Upper lobe of left lung (tissue), 6 donors: ENCODE results near the gene ALAD. TPM values are rescaled to one million over a fixed set of nuclear protein-coding genes. Genes with fewer than 3 reads are reported as not detected.

ENCODE experiments used
- ATAC-seq, 2 donors: fragments of 200-7000 bp; cut with Tn5 transposase; one replicate each; pipeline ENCODE4 v1.9.1; 2022; ENCODE audit warnings: mild to moderate bottlenecking in 2 of 2, moderate library complexity in 2 of 2; ENCODE audit not compliant: low FRiP score in 2 of 2
- DNase-seq, 2 donors: peaks; one replicate each; pipeline ENCODE4 v3.0.0-alpha.2; 2019 to 2020
- H3K27ac ChIP-seq, 4 donors: fragments of 200-600 bp; sonication (generic); one replicate each; pipeline ENCODE4 v1.5.1; 2016 to 2019
- H3K27me3 ChIP-seq, 4 donors: fragments of 200-600 bp; sonication (generic); one replicate each; pipeline ENCODE4 v1.5.1; 2017 to 2019
- H3K36me3 ChIP-seq, 4 donors: fragments of 200-600 bp; sonication (generic); one replicate each; pipeline ENCODE4 v1.5.1; 2016 to 2019
- H3K4me1 ChIP-seq, 4 donors: fragments of 200-600 bp; sonication (generic); one replicate each; pipeline ENCODE4 v1.5.1; 2018 to 2019
- H3K4me3 ChIP-seq, 4 donors: fragments of 200-600 bp; sonication (generic); one replicate each; pipeline ENCODE4 v1.5.1; 2017 to 2019; ENCODE audit warnings: mild to moderate bottlenecking in 2 of 4, moderate library complexity in 1 of 4
- H3K9me3 ChIP-seq, 4 donors: fragments of 200-600 bp; sonication (generic); one replicate each; pipeline ENCODE4 v1.5.1; 2018 to 2019
- EP300 ChIP-seq, 4 donors: sonication (generic); formaldehyde crosslinking; IDR thresholded peaks; one replicate each; pipeline ENCODE4 v1.5.1; 2017; ENCODE audit warnings: antibody characterized with exemption in 4 of 4, control low read depth in 2 of 4
- POLR2A ChIP-seq, 4 donors: fragments of 450-650 bp; IDR thresholded peaks; one replicate each; pipeline ENCODE4 v1.5.1; 2016 to 2017; ENCODE audit warnings: antibody characterized with exemption in 4 of 4, mild to moderate bottlenecking in 2 of 4
- POLR2AphosphoS5 ChIP-seq, 2 donors: sonication (generic); formaldehyde crosslinking; IDR thresholded peaks; one replicate each; pipeline ENCODE4 v1.5.1; 2017; ENCODE audit warnings: antibody characterized with exemption in 2 of 2
- WGBS, 2 donors: methylation state at CpG; one replicate each; pipeline ENCODE4 v1.1.5; 2017 to 2018; 5-methylcytosine and 5-hydroxymethylcytosine counted together
- total RNA-seq, 6 donors: library from RNA; depleted of rRNA in 4 of 6; stranded (reverse); fragments of >200 nt in 4 of 6; gene quantifications; one replicate each; pipeline versions ENCODE4 v1.1.0 to v1.2.1, GENCODE V29; 2016 to 2021
- TF ChIP-seq, protein P1 (sequence below), 6 experiments: fragments of 450-650 bp in 4 of 6; fragments of 200-600 bp in 2 of 6; sonication (generic) in 2 of 6; IDR thresholded peaks; one replicate each; pipeline ENCODE4 v1.5.1; 2016 to 2019; ENCODE audit warnings: antibody characterized with exemption in 6 of 6
- donor health status: DM: no; HTN: no; CAD: no; lungs with moderate emphysema.
- donor health status: DM: no; HTN: yes; CAD: no; lungs with severe emphysema.

ALAD gene
- total RNA-seq, 6 donors from 2014 or later = 30.6 to 48.2 (median 38.2) TPM

DNA sequence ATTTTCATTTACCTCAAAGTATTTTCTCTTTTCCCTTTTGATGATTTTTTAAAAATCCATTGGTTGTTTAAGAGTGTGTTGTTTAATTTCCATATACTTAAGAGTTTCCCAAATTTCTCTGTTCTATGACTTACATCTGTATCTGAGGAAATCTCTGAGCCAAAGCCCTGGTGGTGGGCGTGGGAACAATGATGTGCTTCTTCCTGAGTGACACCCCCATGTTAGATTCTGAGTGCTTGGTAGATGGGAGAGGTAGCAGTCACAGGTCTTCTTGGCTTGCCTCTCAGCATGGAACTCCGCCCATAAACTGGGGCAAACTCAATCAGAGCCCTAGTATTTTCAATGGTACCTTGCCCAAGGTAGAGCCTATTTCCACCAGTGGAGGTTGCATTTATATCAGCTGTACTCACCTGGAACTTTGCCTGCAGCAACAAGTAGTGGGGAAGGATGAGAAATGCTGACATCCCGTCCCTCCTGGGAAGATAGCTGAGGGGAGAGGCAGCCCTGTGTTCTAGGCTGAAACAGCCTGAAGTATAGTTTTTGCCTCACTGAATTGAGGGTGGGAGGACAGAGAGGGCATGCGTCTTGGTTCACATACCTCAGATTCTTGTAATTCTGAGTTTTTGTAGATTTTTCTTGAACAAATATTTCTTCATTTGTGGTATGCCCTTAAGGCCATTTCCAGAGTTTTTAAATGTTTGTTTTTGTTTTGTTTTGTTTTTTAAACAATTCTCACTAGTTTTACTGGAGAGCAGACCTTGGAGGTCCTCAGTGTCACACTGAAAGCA, 35.8 kb upstream of the ALAD start:
- 76 to 79% methylated on average over 4 of the region's 4 CpGs for WGBS, 2 donors
- DNase-seq (no peak), ATAC-seq (no peak)
- Histone ChIP-seq H3K36me3 (no peaks in the 10 kb centered on the region), H3K9me3 (no peaks in the 10 kb centered on the region), H3K27me3 (no peaks in the 10 kb centered on the region), H3K27ac (no peak overlapping the region), H3K4me1 (no peaks in the 10 kb centered on the region), H3K4me3 (no peak overlapping the region)
- TF ChIP-seq, protein P1, sequence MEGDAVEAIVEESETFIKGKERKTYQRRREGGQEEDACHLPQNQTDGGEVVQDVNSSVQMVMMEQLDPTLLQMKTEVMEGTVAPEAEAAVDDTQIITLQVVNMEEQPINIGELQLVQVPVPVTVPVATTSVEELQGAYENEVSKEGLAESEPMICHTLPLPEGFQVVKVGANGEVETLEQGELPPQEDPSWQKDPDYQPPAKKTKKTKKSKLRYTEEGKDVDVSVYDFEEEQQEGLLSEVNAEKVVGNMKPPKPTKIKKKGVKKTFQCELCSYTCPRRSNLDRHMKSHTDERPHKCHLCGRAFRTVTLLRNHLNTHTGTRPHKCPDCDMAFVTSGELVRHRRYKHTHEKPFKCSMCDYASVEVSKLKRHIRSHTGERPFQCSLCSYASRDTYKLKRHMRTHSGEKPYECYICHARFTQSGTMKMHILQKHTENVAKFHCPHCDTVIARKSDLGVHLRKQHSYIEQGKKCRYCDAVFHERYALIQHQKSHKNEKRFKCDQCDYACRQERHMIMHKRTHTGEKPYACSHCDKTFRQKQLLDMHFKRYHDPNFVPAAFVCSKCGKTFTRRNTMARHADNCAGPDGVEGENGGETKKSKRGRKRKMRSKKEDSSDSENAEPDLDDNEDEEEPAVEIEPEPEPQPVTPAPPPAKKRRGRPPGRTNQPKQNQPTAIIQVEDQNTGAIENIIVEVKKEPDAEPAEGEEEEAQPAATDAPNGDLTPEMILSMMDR (IDR thresholded peaks at IDR 0.05) = no peak

DNA sequence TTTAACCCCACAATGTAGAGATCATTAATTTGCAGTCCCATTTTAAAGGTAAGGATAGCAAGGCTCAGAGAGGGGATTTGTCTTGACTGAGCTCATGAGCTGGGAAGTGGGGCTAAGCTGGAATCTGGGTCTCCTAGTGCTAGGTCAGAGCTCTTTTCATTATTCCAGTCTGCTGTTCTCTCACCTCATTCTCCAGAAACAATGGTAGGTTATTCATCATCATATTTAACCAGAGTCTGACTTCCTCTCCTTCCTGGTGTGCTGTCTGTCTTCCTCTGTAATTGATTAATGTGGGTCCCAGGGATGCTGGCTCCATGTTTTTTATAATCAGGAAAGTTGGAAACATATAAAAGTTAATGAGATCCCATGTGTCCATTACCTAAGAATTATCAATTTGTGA, 30.1 kb upstream of the ALAD start:
- H3K9me3 ChIP-seq = no peaks in the 10 kb centered on the region
- TF ChIP-seq, protein P1 (IDR thresholded peaks at IDR 0.05) = no peak
- TF ChIP-seq EP300 (IDR thresholded peaks at IDR 0.05) (no peak), POLR2A (IDR thresholded peaks at IDR 0.05) (no peak), POLR2AphosphoS5 (IDR thresholded peaks at IDR 0.05) (no peak)
- no peak for ATAC-seq
- H3K27ac ChIP-seq = no peak overlapping the region
- H3K4me3 ChIP-seq = no peak overlapping the region
- H3K36me3 ChIP-seq = no peaks in the 10 kb centered on the region
- no peak for DNase-seq
- no peaks in the 10 kb centered on the region for H3K4me1 ChIP-seq
- no peaks in the 10 kb centered on the region for H3K27me3 ChIP-seq

DNA sequence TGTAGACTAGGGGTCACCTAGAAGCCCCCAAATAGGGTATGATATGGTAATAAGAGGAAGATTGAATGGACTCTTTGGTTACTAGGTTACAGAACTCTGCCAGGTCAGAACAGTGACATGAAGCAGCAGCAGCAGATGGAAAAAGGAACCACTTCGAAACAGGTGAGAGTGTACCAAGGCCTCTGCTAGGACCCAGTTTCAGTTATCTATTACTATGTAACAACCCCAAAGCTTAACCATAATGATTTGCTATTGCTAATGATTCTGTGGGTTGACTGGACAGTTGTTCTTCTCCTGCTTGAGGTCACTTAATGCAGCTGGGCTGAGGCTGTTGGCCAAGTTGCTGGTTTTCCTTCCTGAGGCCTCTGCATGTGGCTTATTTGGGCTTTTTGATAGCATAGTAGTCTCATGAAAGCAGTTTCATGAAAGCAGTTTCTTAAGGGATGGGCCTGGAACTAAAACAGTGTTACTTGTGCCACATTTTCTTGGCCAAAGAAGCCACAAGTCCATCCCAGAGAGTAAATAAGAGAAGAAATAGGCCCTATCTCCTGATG, 27.1 kb upstream of the ALAD start:
- Histone ChIP-seq H3K27ac (no peak overlapping the region), H3K36me3 (no peaks in the 10 kb centered on the region), H3K4me3 (no peak overlapping the region), H3K9me3 (no peaks in the 10 kb centered on the region), H3K27me3 (no peaks in the 10 kb centered on the region), H3K4me1 (no peaks in the 10 kb centered on the region)
- WGBS, 2 donors = 79 to 89% methylated on average over 1 of the region's 1 CpG
- no peak for DNase-seq
- ATAC-seq = no peak
- TF ChIP-seq POLR2A (IDR thresholded peaks at IDR 0.05) (no peak), EP300 (IDR thresholded peaks at IDR 0.05) (no peak), POLR2AphosphoS5 (IDR thresholded peaks at IDR 0.05) (no peak)
- TF ChIP-seq, protein P1 (IDR thresholded peaks at IDR 0.05) = no peak

DNA sequence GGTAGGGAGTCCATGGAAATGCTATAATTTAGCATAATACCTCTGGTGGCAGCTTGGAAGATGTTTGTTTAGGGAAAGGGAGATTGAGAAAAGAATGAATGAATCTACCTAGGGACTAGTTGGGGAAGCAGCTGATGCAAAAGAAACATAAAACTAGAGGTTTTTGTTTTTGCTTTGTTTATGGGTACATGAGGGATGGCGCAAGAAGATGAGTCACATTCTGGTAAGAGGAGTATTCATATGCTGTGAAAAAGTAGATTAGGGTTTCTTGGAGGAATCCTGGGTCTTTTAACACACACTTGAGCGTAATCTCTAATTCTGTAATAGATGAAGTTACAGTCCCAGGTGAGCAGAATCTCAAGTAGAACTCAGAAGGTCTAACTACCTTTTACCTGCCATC, 26.5 kb upstream of the ALAD start:
- no peak overlapping the region for H3K4me3 ChIP-seq
- no peaks in the 10 kb centered on the region for H3K4me1 ChIP-seq
- H3K36me3 ChIP-seq = no peaks in the 10 kb centered on the region
- 90 to 96% methylated on average over 2 of the region's 2 CpGs for WGBS, 2 donors
- no peak overlapping the region for H3K27ac ChIP-seq
- H3K27me3 ChIP-seq = no peaks in the 10 kb centered on the region
- TF ChIP-seq, protein P1 (IDR thresholded peaks at IDR 0.05) = no peak
- TF ChIP-seq POLR2A (IDR thresholded peaks at IDR 0.05) (no peak), EP300 (IDR thresholded peaks at IDR 0.05) (no peak), POLR2AphosphoS5 (IDR thresholded peaks at IDR 0.05) (no peak)
- DNase-seq (no peak), ATAC-seq (no peak)
- H3K9me3 ChIP-seq = no peaks in the 10 kb centered on the region

DNA sequence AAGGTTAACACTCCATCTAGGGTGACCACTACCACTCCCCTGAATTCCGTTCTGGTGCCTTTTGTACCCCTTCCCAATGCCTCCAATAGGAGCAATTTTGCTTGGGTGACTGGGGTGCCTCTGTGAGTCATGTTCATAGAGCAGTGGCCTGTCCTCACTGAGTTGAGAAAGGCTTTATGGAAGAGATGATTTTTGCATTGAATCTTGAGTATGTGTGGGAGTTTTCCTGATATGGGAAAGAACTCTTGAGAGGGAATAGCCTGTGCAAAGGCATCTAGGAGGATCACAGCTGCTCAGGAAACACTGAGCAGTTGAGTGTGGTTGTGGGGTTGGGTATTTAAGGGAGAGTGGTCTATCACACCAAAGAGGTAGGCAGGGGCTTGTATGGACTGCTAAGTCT, 25.6 kb upstream of the ALAD start:
- Histone ChIP-seq H3K4me1 (no peaks in the 10 kb centered on the region), H3K9me3 (no peaks in the 10 kb centered on the region), H3K27ac (no peak overlapping the region), H3K36me3 (no peaks in the 10 kb centered on the region), H3K4me3 (no peak overlapping the region), H3K27me3 (no peaks in the 10 kb centered on the region)
- TF ChIP-seq EP300 (IDR thresholded peaks at IDR 0.05) (no peak), POLR2AphosphoS5 (IDR thresholded peaks at IDR 0.05) (no peak), POLR2A (IDR thresholded peaks at IDR 0.05) (no peak)
- TF ChIP-seq, protein P1 (IDR thresholded peaks at IDR 0.05) = no peak
- ATAC-seq (no peak), DNase-seq (no peak)
- 75 to 81% methylated on average over 1 of the region's 1 CpG for WGBS, 2 donors
